Suprapubic skin (tissue), 4 donors: ENCODE measurements around the gene PIK3R3.

Source experiments
- CTCF ChIP-seq, 2 donors: fragments of 200-600 bp in 1 of 2; fragments of 450-650 bp in 1 of 2; sonication (generic) in 1 of 2; IDR thresholded peaks; one replicate each; pipeline ENCODE4 v1.5.1; 2016 to 2019; ENCODE audit warnings: antibody characterized with exemption in 2 of 2, mild to moderate bottlenecking in 1 of 2, moderate library complexity in 1 of 2
- EP300 ChIP-seq: sonication (generic); formaldehyde crosslinking; IDR thresholded peaks from one replicate; pipeline ENCODE4 v1.6.1; 2017; ENCODE audit warnings: antibody characterized with exemption
- POLR2AphosphoS5 ChIP-seq, 3 donors: sonication (generic); formaldehyde crosslinking; IDR thresholded peaks; one replicate each; pipeline ENCODE4 v1.6.1; 2017; ENCODE audit warnings: antibody characterized with exemption in 3 of 3

- TF ChIP-seq CTCF (IDR thresholded peaks at IDR 0.05): no peak
- TF ChIP-seq POLR2AphosphoS5 (IDR thresholded peaks at IDR 0.05): no peak
- TF ChIP-seq EP300: no peak
Measured at GRCh38 chr1:46176211-46176865, 43.9 kb upstream of the PIK3R3 start, which contains the start of gene P3R3URF.
